OCI-LY7 (cell line): ENCODE results near the gene KLHDC8B. TPM values are rescaled to one million over a fixed set of nuclear protein-coding genes. Genes with fewer than 3 reads are reported as not detected.

Experiments used
- BruUV-seq: library from RNA; stranded (reverse); fragments of 400-500 nt; replicated peaks from 2 replicates; lab custom pipeline; 2021; lab: Mats Ljungman, UMichigan
- CTCF ChIA-PET: fragments of 300-600 bp; sonication (Branson Sonifier 250); formaldehyde crosslinking; loops from one replicate; lab custom pipeline; 2022; ENCODE audit warnings: antibody characterized with exemption; ENCODE audit not compliant: unreplicated experiment; lab: Charles Lee
- POLR2A ChIA-PET: fragments of 300-600 bp; sonication (Branson Sonifier 250); formaldehyde crosslinking; loops from one replicate; lab custom pipeline; 2022; ENCODE audit warnings: antibody characterized with exemption; lab: Charles Lee
- DNase-seq: peaks from one replicate; pipeline ENCODE4 v3.0.0-alpha.2; 2015; ENCODE audit warnings: low spot score
- H2AFZ ChIP-seq: fragments of 200-600 bp; sonication (generic), shearing (Covaris generic); 2 replicates; pipeline ENCODE4 v1.6.1; 2014; ENCODE audit warnings: mild to moderate bottlenecking, antibody characterized with exemption, low read length, moderate library complexity
- H3K27ac ChIP-seq: fragments of 200-600 bp; sonication (generic); 2 replicates; pipeline ENCODE4 v1.5.1; 2014; ENCODE audit warnings: mixed run types, low read depth, mild to moderate bottlenecking, moderate library complexity, low read length, inconsistent platforms; ENCODE audit not compliant: poor library complexity, severe bottlenecking
- H3K36me3 ChIP-seq: fragments of 200-600 bp; sonication (generic); 2 replicates; pipeline ENCODE4 v1.6.1; 2014; ENCODE audit warnings: mild to moderate bottlenecking, antibody characterized with exemption, low read length, moderate library complexity, mixed read lengths; ENCODE audit not compliant: insufficient read depth
- H3K4me1 ChIP-seq: fragments of 200-600 bp; sonication (generic); 2 replicates; pipeline ENCODE4 v1.5.1; 2014; ENCODE audit warnings: mild to moderate bottlenecking, low read length; ENCODE audit not compliant: insufficient read depth, poor library complexity, severe bottlenecking
- H3K4me2 ChIP-seq: fragments of 200-600 bp; sonication (generic); 2 replicates; pipeline ENCODE4 v1.6.1; 2014; ENCODE audit warnings: mild to moderate bottlenecking, low read length
- H3K4me3 ChIP-seq: fragments of 200-600 bp; sonication (generic); 2 replicates; pipeline ENCODE4 v1.5.1; 2014; ENCODE audit warnings: mild to moderate bottlenecking, low read depth, low read length; ENCODE audit not compliant: poor library complexity, severe bottlenecking
- H3K79me2 ChIP-seq: fragments of 200-600 bp; sonication (generic); 2 replicates; pipeline ENCODE4 v1.6.1; 2016; ENCODE audit warnings: low read depth, mild to moderate bottlenecking, low read length, moderate library complexity, mixed read lengths; ENCODE audit not compliant: insufficient read depth
- H3K9me2 ChIP-seq: fragments of 200-600 bp; sonication (generic); 2 replicates; pipeline ENCODE4 v1.6.1; 2016; ENCODE audit warnings: mild to moderate bottlenecking, low read length, mixed read lengths; ENCODE audit not compliant: insufficient read depth
- H3K9me3 ChIP-seq: fragments of 200-600 bp; sonication (generic); 2 replicates; pipeline ENCODE4 v1.6.1; 2014; ENCODE audit warnings: mild to moderate bottlenecking, mixed run types, low read length, mixed read lengths
- H4K20me1 ChIP-seq: fragments of 200-600 bp; sonication (generic); 2 replicates; pipeline ENCODE4 v1.6.1; 2014; ENCODE audit warnings: mild to moderate bottlenecking, antibody characterized with exemption, low read length, moderate library complexity, mixed read lengths; ENCODE audit not compliant: insufficient read depth
- CTCF ChIP-seq: fragments of 200-600 bp; sonication (generic); conservative IDR thresholded peaks from 2 replicates; pipeline ENCODE4 v1.5.1; 2014; ENCODE audit warnings: mild to moderate bottlenecking, antibody characterized with exemption, low read length, moderate library complexity, mixed read lengths
- EZH2phosphoT487 ChIP-seq: fragments of 200-600 bp; sonication (generic); IDR thresholded peaks from 2 replicates; pipeline ENCODE4 v1.6.1; 2018; ENCODE audit warnings: low read depth, borderline replicate concordance, mild to moderate bottlenecking, mixed run types, antibody characterized with exemption, low read length, moderate library complexity, mixed read lengths
- intact Hi-C: fragments of 100-400 bp; cut with micrococcal nuclease; formaldehyde crosslinking; loops from one replicate; pipeline ENCODE4 v1.10.0; 2022; ENCODE audit not compliant: unreplicated experiment
- total RNA-seq, 2 experiments: library from RNA; depleted of rRNA in 1 of 2; stranded (reverse); fragments of >200 nt in 1 of 2; shearing (Covaris generic) in 1 of 2; gene quantifications; 2 replicates each; pipeline ENCODE4 v1.2.3, GENCODE V29; 2014 to 2022

The KLHDC8B gene
- total RNA-seq, 2 experiments from 2014 or later: 0.69 to 0.91 TPM

GRCh38 chr3:49165771-49166751, 5.3 kb upstream of the KLHDC8B start, which contains the start of gene CCDC71:
TSS of gene CCDC71 (minus strand) at chr3:49166331. CDS start at chr3:49164208, 2,123 bp downstream.
- intact Hi-C loops: no loop called here
- POLR2A ChIA-PET: interaction anchor here (0.6 kb wide), 2 partner anchors 330 to 507 kb away, joined by 3 read pairs; no protein-coding TSS in a partner anchor

GRCh38 chr3:49166752-49167556, 4.4 kb upstream of the KLHDC8B start:
- H3K36me3 ChIP-seq: peaks cover 28% of the 10 kb centered on the region
- peaks cover 21% of the 10 kb centered on the region for H3K4me1 ChIP-seq
- intact Hi-C loops: no loop called here
- no peak for DNase-seq
- H2AFZ ChIP-seq: peak overlapping the region; percentile 97
- POLR2A ChIA-PET: no interaction called here
- peaks cover 10% of the 10 kb centered on the region; the same call in 1 of the 2 replicates for H3K79me2 ChIP-seq
- H3K9me3 ChIP-seq: peaks cover 4% of the 10 kb centered on the region; the same call in 1 of the 2 replicates
- BruUV-seq: no TSS peak
- H3K9me2 ChIP-seq: no peaks in the 10 kb centered on the region
- H3K4me2 ChIP-seq: peak overlapping the region; percentile 59
- TF ChIP-seq EZH2phosphoT487 (no peak), CTCF (no peak)
- H3K4me3 ChIP-seq: peak overlapping the region; percentile 92
- H3K27ac ChIP-seq: no peak overlapping the region
- CTCF ChIA-PET: no interaction called here
- no peaks in the 10 kb centered on the region for H4K20me1 ChIP-seq

More at GRCh38 chr3:49165771-49166751, 5.3 kb upstream of the KLHDC8B start, which contains the start of gene CCDC71:
- Histone ChIP-seq H3K4me1 (peaks cover 16% of the 10 kb centered on the region), H2AFZ (peak within 1 kb of the TSS; percentile 97), H3K4me3 (peak within 1 kb of the TSS; percentile 92), H3K9me3 (peaks cover 4% of the 10 kb centered on the region; the same call in 1 of the 2 replicates), H3K36me3 (peaks cover 30% of the 10 kb centered on the region), H3K27ac (peak within 1 kb of the TSS; percentile 11), H3K4me2 (peak within 1 kb of the TSS; percentile 89), H4K20me1 (no peaks in the 10 kb centered on the region), H3K79me2 (peaks cover 10% of the 10 kb centered on the region; the same call in 1 of the 2 replicates), H3K9me2 (no peaks in the 10 kb centered on the region)
- no TSS peak for BruUV-seq
- peak; percentile 88 for DNase-seq
- CTCF ChIA-PET: interaction anchor here (0.5 kb wide), 1 partner anchor 10 kb away, joined by 3 read pairs; no protein-coding TSS in a partner anchor
- TF ChIP-seq CTCF: no peak
- TF ChIP-seq EZH2phosphoT487: no peak
